PC-3 (cell line): Measurements from ENCODE around the gene TECPR2.

ENCODE experiments used
- CTCF ChIP-seq: fragments of 300-600 bp; sonication (generic); conservative IDR thresholded peaks from 2 replicates; pipeline ENCODE4 v1.5.1; 2017; ENCODE audit warnings: antibody characterized with exemption, low read depth, mild to moderate bottlenecking, low read length
- EZH2 ChIP-seq: fragments of 300-600 bp; sonication (generic); IDR thresholded peaks from one replicate; pipeline ENCODE4 v1.6.1; 2017; ENCODE audit warnings: antibody characterized with exemption, mild to moderate bottlenecking, low read length; ENCODE audit not compliant: unreplicated experiment

GRCh38 chr14:102431751-102432150 lies 69.0 kb downstream of the TECPR2 start:
- TF ChIP-seq CTCF (no peak), EZH2 (no peak)
